Upper lobe of left lung (tissue), 6 donors: Measurements from ENCODE around the gene FOXP4. TPM values are rescaled to one million over a fixed set of nuclear protein-coding genes. Genes with fewer than 3 reads are reported as not detected.
A peak's percentile ranks its signal among the peaks of the same experiment; 100 is the strongest.

Source experiments
- ATAC-seq, 2 donors: fragments of 200-7000 bp; cut with Tn5 transposase; one replicate each; pipeline ENCODE4 v1.9.1; 2022; ENCODE audit warnings: mild to moderate bottlenecking in 2 of 2, moderate library complexity in 2 of 2; ENCODE audit not compliant: low FRiP score in 2 of 2
- DNase-seq, 2 donors: peaks; one replicate each; pipeline ENCODE4 v3.0.0-alpha.2; 2019 to 2020
- H3K27ac ChIP-seq, 4 donors: fragments of 200-600 bp; sonication (generic); one replicate each; pipeline ENCODE4 v1.5.1; 2016 to 2019
- H3K27me3 ChIP-seq, 4 donors: fragments of 200-600 bp; sonication (generic); one replicate each; pipeline ENCODE4 v1.5.1; 2017 to 2019
- H3K36me3 ChIP-seq, 4 donors: fragments of 200-600 bp; sonication (generic); one replicate each; pipeline ENCODE4 v1.5.1; 2016 to 2019
- H3K4me1 ChIP-seq, 4 donors: fragments of 200-600 bp; sonication (generic); one replicate each; pipeline ENCODE4 v1.5.1; 2018 to 2019
- H3K4me3 ChIP-seq, 4 donors: fragments of 200-600 bp; sonication (generic); one replicate each; pipeline ENCODE4 v1.5.1; 2017 to 2019; ENCODE audit warnings: mild to moderate bottlenecking in 2 of 4, moderate library complexity in 1 of 4
- H3K9me3 ChIP-seq, 4 donors: fragments of 200-600 bp; sonication (generic); one replicate each; pipeline ENCODE4 v1.5.1; 2018 to 2019
- CTCF ChIP-seq, 6 experiments: fragments of 450-650 bp in 4 of 6; fragments of 200-600 bp in 2 of 6; sonication (generic) in 2 of 6; IDR thresholded peaks; one replicate each; pipeline ENCODE4 v1.5.1; 2016 to 2019; ENCODE audit warnings: antibody characterized with exemption in 6 of 6
- EP300 ChIP-seq, 4 donors: sonication (generic); formaldehyde crosslinking; IDR thresholded peaks; one replicate each; pipeline ENCODE4 v1.5.1; 2017; ENCODE audit warnings: antibody characterized with exemption in 4 of 4, control low read depth in 2 of 4
- POLR2A ChIP-seq, 4 donors: fragments of 450-650 bp; IDR thresholded peaks; one replicate each; pipeline ENCODE4 v1.5.1; 2016 to 2017; ENCODE audit warnings: antibody characterized with exemption in 4 of 4, mild to moderate bottlenecking in 2 of 4
- POLR2AphosphoS5 ChIP-seq, 2 donors: sonication (generic); formaldehyde crosslinking; IDR thresholded peaks; one replicate each; pipeline ENCODE4 v1.5.1; 2017; ENCODE audit warnings: antibody characterized with exemption in 2 of 2
- WGBS, 2 donors: methylation state at CpG; one replicate each; pipeline ENCODE4 v1.1.5; 2017 to 2018; 5-methylcytosine and 5-hydroxymethylcytosine counted together
- total RNA-seq, 6 donors: library from RNA; depleted of rRNA in 4 of 6; stranded (reverse); fragments of >200 nt in 4 of 6; gene quantifications; one replicate each; pipeline versions ENCODE4 v1.1.0 to v1.2.1, GENCODE V29; 2016 to 2021
- donor health status: DM: no; HTN: no; CAD: no; lungs with moderate emphysema.
- donor health status: DM: no; HTN: yes; CAD: no; lungs with severe emphysema.

Gene FOXP4
- total RNA-seq, 6 donors from 2014 or later = 21.0 to 52.2 (median 27.7) TPM

GRCh38 chr6:41604006-41604405, 57.8 kb downstream of the FOXP4 start:
- H3K27ac ChIP-seq = no peak overlapping the region
- no peaks in the 10 kb centered on the region for H3K9me3 ChIP-seq
- H3K4me3 ChIP-seq = no peak overlapping the region
- no peak for TF ChIP-seq POLR2AphosphoS5 (IDR thresholded peaks at IDR 0.05)
- no peak for TF ChIP-seq POLR2A (IDR thresholded peaks at IDR 0.05)
- no peak for TF ChIP-seq EP300 (IDR thresholded peaks at IDR 0.05)
- no peak for TF ChIP-seq CTCF (IDR thresholded peaks at IDR 0.05)
- peaks cover 0 to 6% (median 5%) of the 10 kb centered on the region in 4 donors for H3K36me3 ChIP-seq
- DNase-seq (no peak), ATAC-seq (no peak)
- H3K4me1 ChIP-seq = peaks cover 7 to 13% (median 9%) of the 10 kb centered on the region in 4 donors
- H3K27me3 ChIP-seq = no peaks in the 10 kb centered on the region
- WGBS, 2 donors = 91% methylated on average over 5 of the region's 5 CpGs; no CpG with 5 or more reads in 1 of the 2 donors

- DNase-seq (no peak), ATAC-seq (no peak)
- H3K4me1 ChIP-seq = peaks cover 7 to 13% (median 9%) of the 10 kb centered on the region in 4 donors
- no peaks in the 10 kb centered on the region for H3K9me3 ChIP-seq
- no peak for TF ChIP-seq CTCF (IDR thresholded peaks at IDR 0.05)
- no peak for TF ChIP-seq EP300 (IDR thresholded peaks at IDR 0.05)
- no peak for TF ChIP-seq POLR2AphosphoS5 (IDR thresholded peaks at IDR 0.05)
- no peak for TF ChIP-seq POLR2A (IDR thresholded peaks at IDR 0.05)
- H3K27me3 ChIP-seq = no peaks in the 10 kb centered on the region
- H3K4me3 ChIP-seq = no peak overlapping the region
- H3K27ac ChIP-seq = no peak overlapping the region
- no peaks in the 10 kb centered on the region for H3K36me3 ChIP-seq
- WGBS, 2 donors = 70 to 82% methylated on average over 3 of the region's 3 CpGs
These were observed 59.5 kb downstream of the FOXP4 start for GRCh38 chr6:41605649-41606048.

- Histone ChIP-seq H3K4me1 (peaks cover 7 to 13% (median 9%) of the 10 kb centered on the region in 4 donors), H3K4me3 (no peak overlapping the region), H3K9me3 (no peaks in the 10 kb centered on the region), H3K27ac (no peak overlapping the region), H3K27me3 (no peaks in the 10 kb centered on the region), H3K36me3 (no peaks in the 10 kb centered on the region)
- no peak for DNase-seq
- 91 to 97% methylated on average over 5 of the region's 5 CpGs for WGBS, 2 donors
- ATAC-seq = no peak
- TF ChIP-seq CTCF (IDR thresholded peaks at IDR 0.05) = no peak
- TF ChIP-seq EP300 (IDR thresholded peaks at IDR 0.05) = no peak
- TF ChIP-seq POLR2AphosphoS5 (IDR thresholded peaks at IDR 0.05) = no peak
- TF ChIP-seq POLR2A (IDR thresholded peaks at IDR 0.05) = no peak
These were observed 60.9 kb downstream of the FOXP4 start for GRCh38 chr6:41607036-41607435.

GRCh38 chr6:41607736-41608135, 61.6 kb downstream of the FOXP4 start:
- H3K4me3 ChIP-seq = no peak overlapping the region
- WGBS, 2 donors = 82 to 89% methylated on average over 4 to 9 of the region's 9 CpGs
- H3K27ac ChIP-seq = no peak overlapping the region
- DNase-seq = no peak
- no peaks in the 10 kb centered on the region for H3K27me3 ChIP-seq
- TF ChIP-seq CTCF (IDR thresholded peaks at IDR 0.05) = no peak
- no peak for TF ChIP-seq EP300 (IDR thresholded peaks at IDR 0.05)
- no peak for TF ChIP-seq POLR2A (IDR thresholded peaks at IDR 0.05)
- no peak for TF ChIP-seq POLR2AphosphoS5 (IDR thresholded peaks at IDR 0.05)
- H3K4me1 ChIP-seq = peaks cover 6 to 8% (median 8%) of the 10 kb centered on the region in 4 donors
- H3K36me3 ChIP-seq = no peaks in the 10 kb centered on the region
- no peaks in the 10 kb centered on the region for H3K9me3 ChIP-seq
- no peak for ATAC-seq

- no peaks in the 10 kb centered on the region for H3K36me3 ChIP-seq
- H3K27ac ChIP-seq = no peak overlapping the region
- ATAC-seq (peak in 1 of 2 donors; percentile 20), DNase-seq (no peak)
- no peak overlapping the region for H3K4me3 ChIP-seq
- no peaks in the 10 kb centered on the region for H3K9me3 ChIP-seq
- WGBS, 2 donors = 84 to 90% methylated on average over 11 of the region's 11 CpGs
- no peaks in the 10 kb centered on the region for H3K4me1 ChIP-seq
- no peak for TF ChIP-seq CTCF (IDR thresholded peaks at IDR 0.05)
- no peak for TF ChIP-seq EP300 (IDR thresholded peaks at IDR 0.05)
- no peak for TF ChIP-seq POLR2A (IDR thresholded peaks at IDR 0.05)
- H3K27me3 ChIP-seq = no peaks in the 10 kb centered on the region
These were observed 62.4 kb downstream of the FOXP4 start for GRCh38 chr6:41608443-41609151.
